ENCODE results near the gene KATNAL2.
A peak's percentile ranks its signal among the peaks of the same experiment; 100 is the strongest.
"Not testable (repeated sequence)": the region's sequence is repeated elsewhere in the genome, so short reads cannot be mapped to it uniquely, and the experiment has no call there.

Gene KATNAL2

DNA sequence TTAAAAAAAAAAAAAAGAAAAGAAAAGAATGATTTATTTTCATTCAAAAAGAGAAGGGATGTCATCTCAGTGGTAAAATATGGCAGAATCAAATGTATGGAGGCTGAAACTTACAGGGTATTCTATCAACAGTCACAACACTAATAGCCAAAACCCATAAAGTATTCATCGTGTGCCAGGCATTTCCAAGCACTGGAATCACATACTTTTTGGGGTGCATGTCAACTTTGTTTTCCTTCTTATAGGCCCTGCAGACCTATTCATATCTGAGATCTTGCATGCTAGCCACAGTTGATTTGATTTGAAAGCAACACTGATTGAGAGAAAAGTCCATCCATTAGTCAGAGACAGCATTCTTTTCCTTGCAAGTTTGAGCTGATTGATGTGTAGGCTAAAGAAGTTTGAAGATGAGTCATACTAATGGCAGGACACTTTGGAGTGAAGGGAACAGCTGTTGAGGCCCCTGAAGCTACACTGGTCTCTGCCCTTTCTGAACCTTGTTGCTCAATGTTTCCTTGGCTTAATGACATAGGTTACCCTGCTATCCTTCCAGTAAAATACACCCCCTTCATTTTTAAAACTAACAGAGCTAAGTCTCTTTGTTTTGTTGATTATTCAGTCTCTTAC, 22.0 kb downstream of the KATNAL2 start:
- peak; percentile 88 for DNase-seq (ENCODE audit: low read depth)

DNA sequence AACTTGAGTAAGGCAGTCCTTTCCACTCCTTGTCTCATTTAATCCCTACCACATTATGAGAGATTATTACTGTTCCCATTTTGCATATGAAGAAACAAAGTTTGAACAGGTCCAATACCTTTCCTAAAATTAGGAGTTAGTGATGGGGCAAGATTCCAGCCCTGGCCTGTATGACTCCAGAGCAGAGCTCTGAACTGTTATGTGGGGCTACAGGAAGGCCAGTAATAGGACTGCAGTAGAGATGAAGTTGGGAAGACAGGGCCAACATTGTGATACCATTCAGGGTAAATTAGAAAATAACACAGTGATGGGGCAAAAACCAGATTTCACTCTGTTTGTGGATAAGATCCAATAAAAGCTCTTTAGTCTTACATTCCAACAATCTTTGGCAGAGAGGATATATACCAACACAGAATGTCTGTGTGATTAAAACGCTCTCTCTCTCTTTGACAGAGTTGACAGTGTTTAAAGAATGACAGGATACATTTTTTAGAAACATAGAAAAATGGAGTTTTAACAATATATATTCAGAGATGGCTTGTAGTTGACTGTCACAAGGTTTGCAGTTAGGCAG, 22.7 kb downstream of the KATNAL2 start:
- DNase-seq (ENCODE audit: low read depth), result peak; percentile 30

DNA sequence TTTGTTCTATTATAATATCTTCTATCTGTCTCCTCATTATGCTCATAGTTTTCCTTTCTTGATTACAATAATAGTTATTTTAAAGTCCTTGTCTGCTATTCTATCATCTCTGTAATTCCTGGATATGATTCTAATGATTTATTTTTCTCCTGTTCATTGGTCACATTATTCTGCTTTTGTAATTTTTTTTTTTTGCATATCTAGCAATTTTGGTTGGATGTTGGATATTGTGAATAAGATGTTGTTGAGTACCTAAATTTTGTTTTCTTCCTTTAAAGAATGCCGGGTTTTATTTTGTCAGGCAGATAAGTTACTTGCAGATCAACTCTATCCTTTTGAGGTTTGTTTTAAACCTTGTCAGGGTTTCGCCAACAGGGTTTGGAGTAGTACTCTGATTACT, 25.2 kb downstream of the KATNAL2 start:
- no peak for DNase-seq (ENCODE audit: low read depth)

DNA sequence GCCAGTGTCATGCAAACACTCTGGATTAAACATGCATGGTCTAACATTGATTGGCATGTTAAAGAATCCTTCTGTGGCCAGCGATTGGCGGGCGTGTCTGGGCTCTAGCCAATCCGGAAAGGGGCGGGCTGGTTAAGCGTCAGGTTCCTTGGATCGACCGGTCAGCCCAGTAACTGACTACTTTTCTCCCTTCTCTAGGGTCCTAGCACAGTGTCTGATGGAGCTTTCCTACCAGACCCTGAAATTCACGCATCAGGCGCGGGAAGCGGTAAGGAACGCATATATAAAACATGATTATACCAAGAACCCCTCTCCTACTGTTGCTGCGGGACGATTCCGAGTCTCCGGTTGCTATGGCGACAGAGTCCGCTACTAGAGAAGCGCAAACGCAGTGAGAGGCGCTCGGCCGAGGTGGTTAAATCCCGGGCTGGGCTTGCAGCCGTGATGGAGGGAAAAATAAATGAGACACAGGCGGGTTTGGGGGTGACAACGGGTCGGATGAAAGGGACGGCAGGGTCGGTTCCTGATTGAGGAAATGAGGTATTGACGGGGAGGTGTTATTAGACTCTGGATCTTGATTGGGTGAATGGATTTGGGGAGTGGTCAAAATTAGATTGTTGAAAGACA, 29.4 kb downstream of the KATNAL2 start:
- DNase-seq (ENCODE audit: low read depth), result peak; percentile 86

DNA sequence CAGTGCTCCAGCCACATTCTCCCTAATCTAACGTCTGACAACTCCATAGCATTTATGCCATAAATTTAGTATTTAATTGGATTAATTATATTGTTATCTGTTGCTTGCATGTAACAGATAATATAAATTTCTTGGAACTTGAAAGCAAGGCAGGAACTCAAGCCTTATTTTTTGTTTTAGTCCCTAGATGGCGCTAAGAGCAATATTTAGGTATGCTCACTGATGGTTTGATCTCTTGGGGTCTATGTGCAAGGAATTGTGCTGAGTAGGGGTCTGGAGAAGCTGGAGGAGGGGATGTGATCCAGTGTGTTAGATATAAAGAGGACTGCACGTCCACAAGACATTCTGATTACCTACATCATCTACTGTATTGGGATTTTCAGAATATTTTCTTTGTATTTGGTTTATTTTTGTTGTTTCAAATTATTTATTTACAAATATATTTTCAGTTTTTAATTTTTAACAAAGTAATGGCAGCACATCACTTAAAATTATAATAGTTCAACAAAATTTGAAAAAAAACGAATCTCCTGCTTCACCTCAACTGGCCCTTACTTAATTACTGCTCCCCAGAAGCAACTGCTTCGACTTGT, 32.8 kb downstream of the KATNAL2 start:
- peak; percentile 10 for DNase-seq (ENCODE audit: low read depth)

DNA sequence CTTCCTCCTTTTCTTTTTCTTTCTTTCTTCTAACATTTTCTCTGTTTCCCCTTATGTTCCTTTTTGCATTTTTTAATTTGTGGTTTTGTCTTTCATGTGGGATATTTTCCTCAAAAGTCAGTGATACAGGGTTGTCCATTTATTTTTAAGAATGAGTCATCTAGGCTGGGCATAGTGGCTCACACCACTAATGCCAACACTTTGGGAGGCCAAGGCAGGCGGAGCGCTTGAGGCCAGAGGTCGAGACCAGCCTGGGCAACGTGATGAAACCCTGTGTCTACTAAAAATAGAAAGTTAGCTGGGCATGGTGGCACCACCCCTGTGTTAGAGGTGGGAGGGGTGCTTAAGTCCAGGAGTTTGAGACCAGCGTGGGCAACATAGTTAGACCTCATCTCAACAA, 35.8 kb downstream of the KATNAL2 start:
- DNase-seq (ENCODE audit: low read depth), result no peak

DNA sequence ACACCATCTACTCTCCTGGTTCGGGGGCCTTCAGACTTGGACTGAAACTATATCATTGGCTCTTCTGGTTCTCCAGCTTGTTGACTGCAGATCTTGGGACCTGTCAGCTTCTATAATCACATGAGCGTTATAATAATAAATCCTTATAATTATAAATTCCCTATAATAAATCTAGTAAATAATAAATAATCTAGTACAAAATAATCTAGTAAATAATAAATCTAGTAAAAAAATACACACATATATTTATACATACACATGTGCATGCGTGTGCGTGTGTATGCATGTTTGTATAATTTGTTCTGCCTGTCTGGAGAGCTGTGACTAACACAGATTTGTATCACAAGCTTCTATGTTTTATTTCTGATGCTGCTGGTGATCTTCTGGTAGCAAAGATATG, 40.8 kb downstream of the KATNAL2 start:
- no peak for DNase-seq (ENCODE audit: low read depth)

DNA sequence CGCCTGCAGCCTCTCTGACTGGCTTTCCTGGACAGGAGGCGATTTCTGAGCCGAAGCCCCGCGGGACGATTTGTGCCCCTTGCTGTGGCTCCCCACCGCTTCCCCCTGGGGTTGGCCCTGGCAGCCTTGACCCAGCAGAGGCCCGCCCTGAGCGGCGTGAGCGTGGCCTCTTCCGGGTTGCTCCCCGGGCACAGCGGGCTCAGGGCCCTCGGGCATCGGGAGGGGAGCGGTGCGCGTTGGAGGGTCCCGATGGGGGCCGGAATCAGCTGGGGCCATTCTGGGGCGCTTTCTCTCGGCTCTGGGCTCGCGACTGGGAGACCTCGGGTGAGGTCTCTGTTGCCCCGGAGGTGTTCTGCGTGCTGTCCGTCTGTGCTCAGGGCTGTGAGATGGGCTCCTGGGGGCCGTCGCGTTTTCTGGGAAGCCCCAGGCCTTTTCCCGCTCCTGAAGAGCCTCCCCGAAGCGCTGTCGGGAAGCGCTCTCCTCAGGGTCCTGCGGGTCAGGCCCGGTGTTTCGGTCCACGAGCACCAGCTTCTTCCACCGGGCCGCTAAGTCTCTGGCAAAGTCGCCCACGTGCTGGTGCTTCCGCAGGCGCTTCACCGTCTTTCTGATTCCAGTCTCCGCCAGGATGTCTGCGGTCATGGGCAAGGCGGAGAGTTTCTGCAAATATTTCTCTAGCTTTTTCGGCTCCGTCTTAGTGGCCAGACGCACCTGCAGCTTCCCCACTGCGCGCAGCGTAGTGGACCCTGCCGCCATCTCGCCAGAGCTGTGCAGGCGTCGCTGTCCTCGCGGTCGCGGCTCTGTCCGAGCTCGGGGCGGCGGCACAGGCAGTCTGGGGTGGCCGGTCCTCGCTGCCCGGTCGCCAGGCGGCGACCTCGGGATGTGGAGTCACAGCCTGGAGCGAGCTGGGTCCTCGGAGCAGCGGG, 46.5 kb downstream of the KATNAL2 start:
- not testable (repeated sequence) for DNase-seq (ENCODE audit: low read depth)

DNA sequence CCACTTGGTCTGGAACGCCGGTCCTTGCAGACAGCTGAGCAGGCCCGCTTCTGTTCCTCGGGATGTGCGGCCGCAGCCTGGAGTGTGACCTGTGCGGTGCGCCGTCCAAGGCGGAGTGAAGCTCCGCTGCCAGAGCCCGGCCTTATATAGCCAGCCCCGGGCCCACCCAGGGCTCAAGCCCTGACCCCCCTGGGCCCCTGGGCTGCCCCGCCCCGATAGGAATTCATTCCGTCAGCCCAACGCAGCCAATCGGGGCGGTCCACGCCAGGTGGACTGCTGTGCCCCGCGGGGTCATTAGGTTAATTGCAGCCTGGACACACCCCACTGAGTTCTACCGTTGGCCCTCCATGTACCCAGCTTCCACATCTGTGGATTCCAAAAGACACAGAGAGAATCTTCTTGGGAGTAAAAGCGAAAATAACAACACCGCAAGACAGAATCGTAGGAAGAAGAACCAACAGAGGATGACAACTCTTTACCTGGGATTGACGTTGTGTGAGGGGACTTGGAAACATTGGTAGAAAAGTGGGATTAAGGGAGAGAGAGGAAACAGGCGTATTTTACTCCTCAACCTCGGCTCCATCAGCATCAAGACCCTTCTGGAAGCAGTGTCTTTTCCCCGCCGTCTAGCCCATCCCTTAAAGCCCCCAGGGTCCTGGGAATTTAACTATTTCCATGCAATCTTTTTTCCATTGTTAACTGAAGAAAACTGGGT, 47.3 kb downstream of the KATNAL2 start:
- DNase-seq (ENCODE audit: low read depth), result not testable (repeated sequence)

DNA sequence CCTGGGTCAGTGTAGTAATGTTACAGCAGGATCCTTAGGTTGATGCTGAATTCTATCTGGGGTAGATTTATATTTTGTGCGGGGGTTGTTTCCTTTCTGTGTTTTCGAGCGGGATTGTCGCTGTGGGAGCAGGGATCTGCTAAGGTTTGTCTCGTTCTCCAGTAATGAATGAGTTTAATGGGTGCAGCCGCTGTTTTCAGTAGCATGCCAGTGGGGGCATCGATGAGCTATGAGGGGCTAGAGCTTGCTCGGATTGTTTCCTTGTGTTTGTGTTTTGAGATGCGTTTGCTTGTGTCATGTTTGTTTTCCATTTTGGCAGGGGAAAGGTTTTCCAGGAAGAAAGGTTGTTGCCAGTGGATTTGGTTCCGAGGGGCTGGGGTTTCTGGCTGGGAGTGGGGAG, 48.9 kb downstream of the KATNAL2 start:
- not testable (repeated sequence) for DNase-seq (ENCODE audit: low read depth)

DNA sequence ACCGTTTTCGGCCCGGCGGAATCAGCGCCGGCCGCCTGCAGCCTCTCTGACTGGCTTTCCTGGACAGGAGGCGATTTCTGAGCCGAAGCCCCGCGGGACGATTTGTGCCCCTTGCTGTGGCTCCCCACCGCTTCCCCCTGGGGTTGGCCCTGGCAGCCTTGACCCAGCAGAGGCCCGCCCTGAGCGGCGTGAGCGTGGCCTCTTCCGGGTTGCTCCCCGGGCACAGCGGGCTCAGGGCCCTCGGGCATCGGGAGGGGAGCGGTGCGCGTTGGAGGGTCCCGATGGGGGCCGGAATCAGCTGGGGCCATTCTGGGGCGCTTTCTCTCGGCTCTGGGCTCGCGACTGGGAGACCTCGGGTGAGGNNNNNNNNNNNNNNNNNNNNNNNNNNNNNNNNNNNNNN, 52.1 kb downstream of the KATNAL2 start:
- not testable (repeated sequence) for DNase-seq (ENCODE audit: low read depth)

DNA sequence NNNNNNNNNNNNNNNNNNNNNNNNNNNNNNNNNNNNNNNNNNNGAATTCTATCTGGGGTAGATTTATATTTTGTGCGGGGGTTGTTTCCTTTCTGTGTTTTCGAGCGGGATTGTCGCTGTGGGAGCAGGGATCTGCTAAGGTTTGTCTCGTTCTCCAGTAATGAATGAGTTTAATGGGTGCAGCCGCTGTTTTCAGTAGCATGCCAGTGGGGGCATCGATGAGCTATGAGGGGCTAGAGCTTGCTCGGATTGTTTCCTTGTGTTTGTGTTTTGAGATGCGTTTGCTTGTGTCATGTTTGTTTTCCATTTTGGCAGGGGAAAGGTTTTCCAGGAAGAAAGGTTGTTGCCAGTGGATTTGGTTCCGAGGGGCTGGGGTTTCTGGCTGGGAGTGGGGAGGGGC, 102.5 kb downstream of the KATNAL2 start:
- not testable (repeated sequence) for DNase-seq (ENCODE audit: low read depth)

DNA sequence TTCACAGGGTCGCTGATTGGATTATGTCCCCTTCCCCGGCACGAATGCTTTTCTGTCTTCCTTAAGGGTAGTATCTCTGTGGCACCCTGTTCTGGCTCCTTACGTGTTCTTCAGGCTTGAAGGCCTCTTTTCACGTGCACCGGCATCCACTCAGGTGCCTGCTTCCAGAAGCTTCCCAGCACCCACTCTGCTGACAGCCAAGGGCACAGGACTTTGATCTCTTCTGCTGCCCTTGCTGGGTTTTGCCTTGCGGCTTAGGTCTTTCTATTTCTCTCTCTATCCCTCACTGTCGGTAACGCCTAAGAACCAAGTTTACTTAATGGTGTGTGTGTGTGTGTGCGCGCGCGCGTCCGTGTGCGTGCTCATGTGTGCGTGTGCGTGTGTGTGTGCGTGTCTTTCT, 103.4 kb downstream of the KATNAL2 start:
- not testable (repeated sequence) for DNase-seq (ENCODE audit: low read depth)

DNA sequence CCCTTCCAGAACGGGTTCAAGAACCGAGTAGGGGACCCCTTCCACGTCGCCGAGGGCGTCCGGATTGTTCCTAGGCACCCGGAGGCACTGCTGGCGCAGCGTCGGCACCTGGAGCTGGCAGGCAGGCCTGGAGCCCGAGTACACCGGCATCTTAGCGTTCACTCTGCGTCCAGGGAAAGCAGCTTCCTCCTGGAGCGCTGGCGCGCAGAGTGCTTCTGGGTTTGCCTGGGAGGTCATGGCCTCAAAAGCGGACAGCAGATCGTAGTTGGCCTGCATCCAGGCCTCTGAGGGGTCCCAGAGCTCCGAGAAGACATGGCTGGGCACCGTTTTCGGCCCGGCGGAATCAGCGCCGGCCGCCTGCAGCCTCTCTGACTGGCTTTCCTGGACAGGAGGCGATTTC, 105.4 kb downstream of the KATNAL2 start:
- DNase-seq (ENCODE audit: low read depth), result not testable (repeated sequence)

DNA sequence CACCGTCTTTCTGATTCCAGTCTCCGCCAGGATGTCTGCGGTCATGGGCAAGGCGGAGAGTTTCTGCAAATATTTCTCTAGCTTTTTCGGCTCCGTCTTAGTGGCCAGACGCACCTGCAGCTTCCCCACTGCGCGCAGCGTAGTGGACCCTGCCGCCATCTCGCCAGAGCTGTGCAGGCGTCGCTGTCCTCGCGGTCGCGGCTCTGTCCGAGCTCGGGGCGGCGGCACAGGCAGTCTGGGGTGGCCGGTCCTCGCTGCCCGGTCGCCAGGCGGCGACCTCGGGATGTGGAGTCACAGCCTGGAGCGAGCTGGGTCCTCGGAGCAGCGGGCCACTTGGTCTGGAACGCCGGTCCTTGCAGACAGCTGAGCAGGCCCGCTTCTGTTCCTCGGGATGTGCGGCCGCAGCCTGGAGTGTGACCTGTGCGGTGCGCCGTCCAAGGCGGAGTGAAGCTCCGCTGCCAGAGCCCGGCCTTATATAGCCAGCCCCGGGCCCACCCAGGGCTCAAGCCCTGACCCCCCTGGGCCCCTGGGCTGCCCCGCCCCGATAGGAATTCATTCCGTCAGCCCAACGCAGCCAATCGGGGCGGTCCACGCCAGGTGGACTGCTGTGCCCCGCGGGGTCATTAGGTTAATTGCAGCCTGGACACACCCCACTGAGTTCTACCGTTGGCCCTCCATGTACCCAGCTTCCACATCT, 106.5 kb downstream of the KATNAL2 start:
- not testable (repeated sequence) for DNase-seq (ENCODE audit: low read depth)

DNA sequence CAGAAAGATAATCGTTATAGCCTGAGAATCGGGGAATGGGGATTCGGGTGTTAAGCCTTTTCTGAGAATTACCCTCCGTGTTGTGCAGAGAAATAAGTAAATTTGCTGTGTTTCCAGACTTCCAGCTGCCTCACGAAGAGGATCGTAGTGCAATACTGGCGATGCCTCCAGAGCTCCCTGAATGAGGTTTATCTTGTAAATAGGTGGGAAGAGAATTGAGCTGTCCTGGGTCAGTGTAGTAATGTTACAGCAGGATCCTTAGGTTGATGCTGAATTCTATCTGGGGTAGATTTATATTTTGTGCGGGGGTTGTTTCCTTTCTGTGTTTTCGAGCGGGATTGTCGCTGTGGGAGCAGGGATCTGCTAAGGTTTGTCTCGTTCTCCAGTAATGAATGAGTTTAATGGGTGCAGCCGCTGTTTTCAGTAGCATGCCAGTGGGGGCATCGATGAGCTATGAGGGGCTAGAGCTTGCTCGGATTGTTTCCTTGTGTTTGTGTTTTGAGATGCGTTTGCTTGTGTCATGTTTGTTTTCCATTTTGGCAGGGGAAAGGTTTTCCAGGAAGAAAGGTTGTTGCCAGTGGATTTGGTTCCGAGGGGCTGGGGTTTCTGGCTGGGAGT, 108.3 kb downstream of the KATNAL2 start:
- DNase-seq (ENCODE audit: low read depth), result not testable (repeated sequence)

DNA sequence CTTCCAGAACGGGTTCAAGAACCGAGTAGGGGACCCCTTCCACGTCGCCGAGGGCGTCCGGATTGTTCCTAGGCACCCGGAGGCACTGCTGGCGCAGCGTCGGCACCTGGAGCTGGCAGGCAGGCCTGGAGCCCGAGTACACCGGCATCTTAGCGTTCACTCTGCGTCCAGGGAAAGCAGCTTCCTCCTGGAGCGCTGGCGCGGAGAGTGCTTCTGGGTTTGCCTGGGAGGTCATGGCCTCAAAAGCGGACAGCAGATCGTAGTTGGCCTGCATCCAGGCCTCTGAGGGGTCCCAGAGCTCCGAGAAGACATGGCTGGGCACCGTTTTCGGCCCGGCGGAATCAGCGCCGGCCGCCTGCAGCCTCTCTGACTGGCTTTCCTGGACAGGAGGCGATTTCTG, 111.3 kb downstream of the KATNAL2 start:
- DNase-seq (ENCODE audit: low read depth), result not testable (repeated sequence)

DNA sequence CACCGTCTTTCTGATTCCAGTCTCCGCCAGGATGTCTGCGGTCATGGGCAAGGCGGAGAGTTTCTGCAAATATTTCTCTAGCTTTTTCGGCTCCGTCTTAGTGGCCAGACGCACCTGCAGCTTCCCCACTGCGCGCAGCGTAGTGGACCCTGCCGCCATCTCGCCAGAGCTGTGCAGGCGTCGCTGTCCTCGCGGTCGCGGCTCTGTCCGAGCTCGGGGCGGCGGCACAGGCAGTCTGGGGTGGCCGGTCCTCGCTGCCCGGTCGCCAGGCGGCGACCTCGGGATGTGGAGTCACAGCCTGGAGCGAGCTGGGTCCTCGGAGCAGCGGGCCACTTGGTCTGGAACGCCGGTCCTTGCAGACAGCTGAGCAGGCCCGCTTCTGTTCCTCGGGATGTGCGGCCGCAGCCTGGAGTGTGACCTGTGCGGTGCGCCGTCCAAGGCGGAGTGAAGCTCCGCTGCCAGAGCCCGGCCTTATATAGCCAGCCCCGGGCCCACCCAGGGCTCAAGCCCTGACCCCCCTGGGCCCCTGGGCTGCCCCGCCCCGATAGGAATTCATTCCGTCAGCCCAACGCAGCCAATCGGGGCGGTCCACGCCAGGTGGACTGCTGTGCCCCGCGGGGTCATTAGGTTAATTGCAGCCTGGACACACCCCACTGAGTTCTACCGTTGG, 112.4 kb downstream of the KATNAL2 start:
- DNase-seq (ENCODE audit: low read depth), result not testable (repeated sequence)

DNA sequence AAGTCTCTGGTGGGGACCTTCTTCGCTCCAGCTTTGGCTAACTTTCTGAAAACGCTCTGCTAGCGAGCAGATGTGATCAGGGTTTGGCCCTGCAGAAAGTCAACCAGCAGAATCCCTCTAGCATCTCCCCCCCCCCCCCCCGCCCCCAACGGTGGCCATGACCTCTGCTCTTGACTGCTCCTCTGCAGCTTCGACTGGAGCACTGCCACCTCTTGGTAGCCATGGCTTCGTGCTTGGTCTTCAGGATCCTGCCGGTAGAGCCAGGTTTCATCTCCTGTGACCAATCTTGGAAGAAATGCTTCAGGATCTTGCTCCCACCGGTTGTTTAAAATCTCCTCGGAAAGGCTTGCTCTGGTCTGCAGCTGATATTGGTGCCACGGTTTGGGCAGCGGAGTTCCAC, 113.5 kb downstream of the KATNAL2 start:
- DNase-seq (ENCODE audit: low read depth), result not testable (repeated sequence)

DNA sequence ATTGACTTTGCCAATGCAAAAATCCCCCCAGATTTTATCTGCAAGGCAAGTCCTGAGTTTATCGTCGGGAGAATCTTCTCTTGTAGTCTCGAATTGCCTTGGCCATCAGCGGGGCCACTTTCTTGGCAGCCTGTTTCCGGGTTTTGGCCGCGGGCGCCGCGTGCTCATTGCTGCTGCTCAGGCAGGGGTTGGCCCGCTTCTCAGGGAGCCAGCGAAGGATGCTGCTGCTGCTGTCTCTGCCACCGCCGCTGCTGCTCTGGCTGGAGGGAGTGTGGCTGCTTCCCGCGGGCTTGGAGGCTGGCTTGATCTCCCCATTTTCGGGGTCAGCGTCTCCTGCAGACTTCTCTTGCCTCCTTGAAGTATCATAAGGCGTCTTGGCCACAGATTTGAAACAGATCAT, 115.5 kb downstream of the KATNAL2 start:
- no peak for DNase-seq (ENCODE audit: low read depth)

Data from EH (cell line).